HepG2 (cell line): ENCODE results near the gene CAMK2D. TPM values are rescaled to one million over a fixed set of nuclear protein-coding genes. Genes with fewer than 3 reads are reported as not detected.

Experiments
- ATAC-seq: fragments of 200-7000 bp; cut with Tn5 transposase; 3 replicates; pipeline ENCODE4 v1.9.1; 2020; ENCODE audit warnings: mild to moderate bottlenecking, moderate library complexity
- BruUV-seq: library from RNA; stranded (reverse); fragments of 400-500 nt; replicated peaks from 2 replicates; lab custom pipeline; 2021; lab: Mats Ljungman, UMichigan
- CTCF ChIA-PET: fragments of 300-600 bp; formaldehyde crosslinking; extraction: SDS; loops from one replicate; lab custom pipeline; 2021; ENCODE audit warnings: low total read pairs, inconsistent platforms, low intra/inter-chr PET ratio; lab: Yijun Ruan, JAX
- POLR2A ChIA-PET: fragments of 350-600 bp; sonication (Branson Sonifier 250); formaldehyde crosslinking; loops from one replicate; lab custom pipeline; 2020; ENCODE audit warnings: antibody characterized with exemption, inconsistent platforms; lab: Yijun Ruan, JAX
- DNase-seq: peaks from one replicate; pipeline ENCODE4 v3.0.0-alpha.2; 2015; ENCODE audit warnings: low spot score
- FAIRE-seq: peaks from 3 replicates; lab custom pipeline; 2011; peaks lifted over from hg19 to GRCh38; lab: Jason Lieb, UNC
- H2AFZ ChIP-seq: one replicate; pipeline ENCODE4 v1.6.1; 2011; ENCODE audit warnings: low read length, inconsistent platforms
- H3K27ac ChIP-seq: fragments of 300-600 bp; 3 replicates; pipeline ENCODE4 v1.8.0; 2011; ENCODE audit warnings: mixed run types, mild to moderate bottlenecking, mixed read lengths, low read length, inconsistent platforms; ENCODE audit not compliant: insufficient read depth; ENCODE audit errors: extremely low read length
- H3K27me3 ChIP-seq, 2 experiments: fragments of 200-600 bp in 1 of 2; 2 replicates in 1 of 2; 3 replicates in 1 of 2; pipeline versions ENCODE4 v1.6.0 to v1.8.0; 2011; ENCODE audit warnings: low read length in 2 of 2, mild to moderate bottlenecking in 2 of 2, moderate library complexity in 2 of 2, inconsistent platforms in 1 of 2; ENCODE audit not compliant: insufficient read depth in 2 of 2, control insufficient read depth in 1 of 2
- H3K36me3 ChIP-seq, 2 experiments: fragments of 200-600 bp in 1 of 2; replicated peaks in 1 of 2; 2 replicates in 1 of 2; 3 replicates in 1 of 2; pipeline versions ENCODE4 v1.5.1 to v1.8.0; 2011; ENCODE audit warnings: low read length in 2 of 2, inconsistent platforms in 1 of 2; ENCODE audit not compliant: insufficient read depth in 2 of 2, control insufficient read depth in 1 of 2
- H3K4me1 ChIP-seq: 2 replicates; pipeline ENCODE4 v1.5.1; 2012; ENCODE audit warnings: low read length, inconsistent platforms; ENCODE audit not compliant: insufficient read depth
- H3K4me2 ChIP-seq: 2 replicates; pipeline ENCODE4 v1.6.0; 2011; ENCODE audit warnings: low read depth, low read length, inconsistent platforms
- H3K4me3 ChIP-seq, 3 experiments: fragments of 200-600 bp in 1 of 3; sonication (generic), shearing (Covaris generic) in 1 of 3; replicated peaks in 1 of 3; 2 replicates each; pipeline ENCODE4 v1.5.1; 2011 to 2016; ENCODE audit warnings: low read length in 3 of 3, inconsistent platforms in 2 of 3, low read depth in 2 of 3, mild to moderate bottlenecking in 2 of 3, control low read depth in 1 of 3, mixed read lengths in 1 of 3; ENCODE audit not compliant: insufficient read depth in 1 of 3
- H3K79me2 ChIP-seq: one replicate; pipeline ENCODE4 v1.6.1; 2011; ENCODE audit warnings: low read length, inconsistent platforms; ENCODE audit not compliant: insufficient read depth
- H3K9ac ChIP-seq: 2 replicates; pipeline ENCODE4 v1.6.0; 2011; ENCODE audit warnings: mild to moderate bottlenecking, low read depth, low read length, inconsistent platforms; ENCODE audit not compliant: insufficient read depth
- H3K9me3 ChIP-seq: 2 replicates; pipeline ENCODE4 v1.5.1; 2012; ENCODE audit warnings: mild to moderate bottlenecking, low read length
- H4K20me1 ChIP-seq: 2 replicates; pipeline ENCODE4 v1.6.0; 2011; ENCODE audit warnings: inconsistent platforms, mild to moderate bottlenecking, low read length, moderate library complexity; ENCODE audit not compliant: insufficient read depth
- EHMT2 ChIP-seq: fragments of 200-600 bp; sonication (generic); IDR thresholded peaks from 2 replicates; pipeline ENCODE4 v1.7.0; 2017; ENCODE audit warnings: antibody characterized with exemption, low read depth, low read length, borderline replicate concordance
- FOSL2 ChIP-seq: sonication (generic); formaldehyde crosslinking; IDR thresholded peaks from 2 replicates; pipeline ENCODE4 v1.4.0; 2020; ENCODE audit warnings: missing genetic modification reagents
- SAP130 ChIP-seq: IDR thresholded peaks from 2 replicates; pipeline ENCODE4 v1.6.1; 2016; ENCODE audit warnings: low read depth
- ZSCAN9 ChIP-seq: IDR thresholded peaks from 2 replicates; pipeline ENCODE4 v1.6.1; 2016; ENCODE audit warnings: borderline replicate concordance
- WGBS: methylation state at CpG from one replicate; pipeline ENCODE4 v1.1.6; 2017; ENCODE audit warnings: low lambda C conversion rate; 5-methylcytosine and 5-hydroxymethylcytosine counted together
- in situ Hi-C: cut with HindIII; loops from 2 replicates; pipeline ENCODE4 v1.10.0; 2017; ENCODE audit warnings: low pct_unique_long_range_greater_than_20kb; ENCODE audit not compliant: extremely low pct_ligation_motif_present
- intact Hi-C: fragments of 100-400 bp; cut with micrococcal nuclease; formaldehyde crosslinking; loops from one replicate; pipeline ENCODE4 v1.10.0; 2022; ENCODE audit not compliant: unreplicated experiment
- polyA plus RNA-seq, 8 experiments: library from polyadenylated mRNA; depleted of rRNA in 3 of 8; stranded (reverse) in 7 of 8; unstranded in 1 of 8; fragments of >200 nt; fragmentation: Illumina TruSeq in 4 of 8; extraction: Trizol in 4 of 8; gene quantifications; 2 replicates each; pipeline versions ENCODE4 v1.2.1 to v1.2.3, GENCODE V29; 2011 to 2016; ENCODE audit warnings: low read depth in 4 of 8, missing spikeins in 1 of 8, mixed read lengths in 1 of 8; ENCODE audit not compliant: insufficient read depth in 1 of 8
- total RNA-seq, 5 experiments: library from RNA; depleted of rRNA; stranded (reverse); fragments of >200 nt; fragmentation: Illumina TruSeq; extraction: Trizol; gene quantifications; 2 replicates each; pipeline ENCODE4 v1.2.3, GENCODE V29; 2016; ENCODE audit warnings: low read depth in 1 of 5
- TF ChIP-seq, protein P1 (sequence below): sonication (generic); formaldehyde crosslinking; IDR thresholded peaks from 2 replicates; pipeline ENCODE4 v1.4.0; 2020; ENCODE audit warnings: missing genetic modification reagents
- TF ChIP-seq, protein P2 (sequence below): sonication (generic); formaldehyde crosslinking; IDR thresholded peaks from 2 replicates; pipeline ENCODE4 v1.8.0; 2022; ENCODE audit warnings: mild to moderate bottlenecking, missing genetic modification reagents, borderline replicate concordance
- TF ChIP-seq, protein P3 (sequence below): sonication (generic); formaldehyde crosslinking; conservative IDR thresholded peaks from 2 replicates; pipeline ENCODE4 v1.4.0; 2020; ENCODE audit warnings: mild to moderate bottlenecking, missing genetic modification reagents, moderate library complexity

The CAMK2D gene
- total and polyA plus RNA-seq, 2 of the 13 experiments (the other 11 are each of a cell fraction or from before 2014, with no cell fraction given), result 18.0 to 65.4 TPM

DNA sequence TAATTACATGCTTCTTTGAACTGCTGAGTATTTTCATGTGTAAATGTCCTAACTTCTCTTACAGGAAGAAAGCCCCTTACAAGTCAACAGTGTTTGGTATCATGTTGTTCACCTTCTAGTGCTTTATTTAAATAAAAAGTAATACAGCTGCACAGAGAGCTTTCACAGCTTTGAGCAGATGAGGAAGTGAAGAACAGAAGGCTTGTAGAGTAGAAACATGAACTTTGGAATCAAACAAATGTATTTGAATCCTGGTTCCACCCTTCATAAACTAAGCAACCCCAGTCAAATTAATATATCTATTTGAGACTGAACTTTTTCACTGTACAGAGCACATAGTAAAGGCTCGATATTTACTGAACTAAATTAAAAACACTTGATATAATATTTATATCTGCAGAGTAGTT, 120.5 kb downstream of the CAMK2D start (continued):
- TF ChIP-seq, protein P1, sequence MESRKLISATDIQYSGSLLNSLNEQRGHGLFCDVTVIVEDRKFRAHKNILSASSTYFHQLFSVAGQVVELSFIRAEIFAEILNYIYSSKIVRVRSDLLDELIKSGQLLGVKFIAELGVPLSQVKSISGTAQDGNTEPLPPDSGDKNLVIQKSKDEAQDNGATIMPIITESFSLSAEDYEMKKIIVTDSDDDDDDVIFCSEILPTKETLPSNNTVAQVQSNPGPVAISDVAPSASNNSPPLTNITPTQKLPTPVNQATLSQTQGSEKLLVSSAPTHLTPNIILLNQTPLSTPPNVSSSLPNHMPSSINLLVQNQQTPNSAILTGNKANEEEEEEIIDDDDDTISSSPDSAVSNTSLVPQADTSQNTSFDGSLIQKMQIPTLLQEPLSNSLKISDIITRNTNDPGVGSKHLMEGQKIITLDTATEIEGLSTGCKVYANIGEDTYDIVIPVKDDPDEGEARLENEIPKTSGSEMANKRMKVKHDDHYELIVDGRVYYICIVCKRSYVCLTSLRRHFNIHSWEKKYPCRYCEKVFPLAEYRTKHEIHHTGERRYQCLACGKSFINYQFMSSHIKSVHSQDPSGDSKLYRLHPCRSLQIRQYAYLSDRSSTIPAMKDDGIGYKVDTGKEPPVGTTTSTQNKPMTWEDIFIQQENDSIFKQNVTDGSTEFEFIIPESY, result no peak
- peak; percentile 52 for TF ChIP-seq SAP130 (CRISPR knock-in tag)
- TF ChIP-seq, protein P2, sequence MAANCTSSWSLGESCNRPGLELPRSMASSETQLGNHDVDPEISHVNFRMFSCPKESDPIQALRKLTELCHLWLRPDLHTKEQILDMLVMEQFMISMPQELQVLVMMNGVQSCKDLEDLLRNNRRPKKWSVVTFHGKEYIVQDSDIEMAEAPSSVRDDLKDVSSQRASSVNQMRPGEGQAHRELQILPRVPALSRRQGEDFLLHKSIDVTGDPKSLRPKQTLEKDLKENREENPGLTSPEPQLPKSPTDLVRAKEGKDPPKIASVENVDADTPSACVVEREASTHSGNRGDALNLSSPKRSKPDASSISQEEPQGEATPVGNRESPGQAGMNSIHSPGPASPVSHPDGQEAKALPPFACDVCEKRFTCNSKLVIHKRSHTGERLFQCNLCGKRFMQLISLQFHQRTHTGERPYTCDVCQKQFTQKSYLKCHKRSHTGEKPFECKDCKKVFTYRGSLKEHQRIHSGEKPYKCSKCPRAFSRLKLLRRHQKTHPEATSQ (CRISPR knock-in tag), result peak; percentile 58; the same call in 1 of the 2 replicates
- peak; percentile 54; the same call in 1 of the 2 replicates for TF ChIP-seq ZSCAN9 (CRISPR knock-in tag)

DNA sequence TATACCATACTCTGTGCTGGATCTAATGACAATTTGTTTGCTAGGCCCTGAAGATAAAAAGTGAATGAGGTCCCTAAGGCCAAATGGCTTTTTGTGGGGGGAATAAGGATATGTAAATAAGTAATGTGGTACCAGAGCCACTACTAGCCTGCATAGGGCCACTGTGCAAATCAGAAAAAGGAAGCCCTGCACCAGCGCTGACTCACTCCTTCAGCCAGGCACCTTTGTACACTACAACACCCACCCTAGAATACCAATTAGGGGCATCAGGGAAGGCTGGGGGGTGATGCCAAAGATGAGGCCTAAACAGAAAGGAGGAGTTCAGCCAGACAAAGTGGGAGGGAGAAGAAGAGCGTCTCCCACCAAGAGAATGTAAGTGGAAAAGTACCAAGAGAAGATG, 122.2 kb downstream of the CAMK2D start:
- FAIRE-seq (no peak), DNase-seq (no peak), ATAC-seq (no peak)
- Histone ChIP-seq H3K4me3 (no peak overlapping the region), H3K9me3 (no peaks in the 10 kb centered on the region), H4K20me1 (no peaks in the 10 kb centered on the region), H3K4me1 (peaks cover 94% of the 10 kb centered on the region), H3K27me3 (no peaks in the 10 kb centered on the region), H3K9ac (no peak overlapping the region), H3K36me3 (no peaks in the 10 kb centered on the region), H2AFZ (no peak overlapping the region), H3K27ac (peak overlapping the region; percentile 23), H3K79me2 (peaks cover 20% of the 10 kb centered on the region), H3K4me2 (no peak overlapping the region)
- no TSS peak for BruUV-seq
- peak; percentile 39 for TF ChIP-seq FOSL2 (CRISPR knock-in tag)
- TF ChIP-seq EHMT2, result no peak
- TF ChIP-seq, protein P3, sequence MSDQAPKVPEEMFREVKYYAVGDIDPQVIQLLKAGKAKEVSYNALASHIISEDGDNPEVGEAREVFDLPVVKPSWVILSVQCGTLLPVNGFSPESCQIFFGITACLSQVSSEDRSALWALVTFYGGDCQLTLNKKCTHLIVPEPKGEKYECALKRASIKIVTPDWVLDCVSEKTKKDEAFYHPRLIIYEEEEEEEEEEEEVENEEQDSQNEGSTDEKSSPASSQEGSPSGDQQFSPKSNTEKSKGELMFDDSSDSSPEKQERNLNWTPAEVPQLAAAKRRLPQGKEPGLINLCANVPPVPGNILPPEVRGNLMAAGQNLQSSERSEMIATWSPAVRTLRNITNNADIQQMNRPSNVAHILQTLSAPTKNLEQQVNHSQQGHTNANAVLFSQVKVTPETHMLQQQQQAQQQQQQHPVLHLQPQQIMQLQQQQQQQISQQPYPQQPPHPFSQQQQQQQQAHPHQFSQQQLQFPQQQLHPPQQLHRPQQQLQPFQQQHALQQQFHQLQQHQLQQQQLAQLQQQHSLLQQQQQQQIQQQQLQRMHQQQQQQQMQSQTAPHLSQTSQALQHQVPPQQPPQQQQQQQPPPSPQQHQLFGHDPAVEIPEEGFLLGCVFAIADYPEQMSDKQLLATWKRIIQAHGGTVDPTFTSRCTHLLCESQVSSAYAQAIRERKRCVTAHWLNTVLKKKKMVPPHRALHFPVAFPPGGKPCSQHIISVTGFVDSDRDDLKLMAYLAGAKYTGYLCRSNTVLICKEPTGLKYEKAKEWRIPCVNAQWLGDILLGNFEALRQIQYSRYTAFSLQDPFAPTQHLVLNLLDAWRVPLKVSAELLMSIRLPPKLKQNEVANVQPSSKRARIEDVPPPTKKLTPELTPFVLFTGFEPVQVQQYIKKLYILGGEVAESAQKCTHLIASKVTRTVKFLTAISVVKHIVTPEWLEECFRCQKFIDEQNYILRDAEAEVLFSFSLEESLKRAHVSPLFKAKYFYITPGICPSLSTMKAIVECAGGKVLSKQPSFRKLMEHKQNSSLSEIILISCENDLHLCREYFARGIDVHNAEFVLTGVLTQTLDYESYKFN (CRISPR knock-in tag), result no peak
- 94% methylated on average over 2 of the region's 2 CpGs for WGBS
- intact Hi-C loops (no loop called here), in situ Hi-C loops (no loop called here)
- ChIA-PET POLR2A (no interaction called here), CTCF (no interaction called here)
